ENCODE data around the gene PTX4.

Gene PTX4

DNA sequence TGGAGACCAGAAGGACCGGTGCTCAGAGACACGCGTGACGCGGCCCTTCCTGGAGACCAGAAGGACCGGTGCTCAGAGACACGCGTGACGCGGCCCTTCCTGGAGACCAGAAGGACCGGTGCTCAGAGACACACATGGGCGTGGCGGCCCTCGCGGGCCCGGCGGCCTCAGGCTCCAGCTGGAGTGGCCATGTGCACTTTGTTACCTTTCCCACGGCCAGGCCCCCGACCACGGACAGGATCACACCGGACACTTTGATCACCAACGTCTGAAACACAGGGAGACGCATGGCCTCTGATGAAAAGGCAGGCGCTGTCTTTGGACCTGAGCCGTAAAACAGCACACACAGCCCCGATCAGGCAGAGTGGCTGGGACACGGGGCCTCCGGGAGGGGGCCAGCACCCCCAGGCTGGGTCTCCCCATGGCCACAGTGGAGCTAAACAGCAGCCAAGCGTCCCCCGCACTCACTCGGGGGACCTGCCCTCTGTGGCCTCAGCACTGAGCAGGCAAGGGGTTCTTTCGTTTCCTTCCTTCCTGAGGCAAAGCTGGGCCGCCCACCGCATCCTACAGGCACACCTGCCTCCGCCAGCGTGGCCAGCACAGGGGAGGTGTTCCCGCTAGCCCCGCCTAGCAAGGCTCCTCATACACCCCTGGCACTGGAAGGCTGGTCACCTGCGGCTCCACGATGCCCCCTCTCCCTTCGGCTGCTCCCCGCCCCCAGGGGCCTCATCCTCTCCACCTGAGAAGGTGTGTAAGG is 31.1 kb downstream of the PTX4 start:
- no peak for DNase-seq

- no peak for DNase-seq
Observed at GRCh38 chr16:1456951-1457350, 31.8 kb downstream of the PTX4 start.

DNA sequence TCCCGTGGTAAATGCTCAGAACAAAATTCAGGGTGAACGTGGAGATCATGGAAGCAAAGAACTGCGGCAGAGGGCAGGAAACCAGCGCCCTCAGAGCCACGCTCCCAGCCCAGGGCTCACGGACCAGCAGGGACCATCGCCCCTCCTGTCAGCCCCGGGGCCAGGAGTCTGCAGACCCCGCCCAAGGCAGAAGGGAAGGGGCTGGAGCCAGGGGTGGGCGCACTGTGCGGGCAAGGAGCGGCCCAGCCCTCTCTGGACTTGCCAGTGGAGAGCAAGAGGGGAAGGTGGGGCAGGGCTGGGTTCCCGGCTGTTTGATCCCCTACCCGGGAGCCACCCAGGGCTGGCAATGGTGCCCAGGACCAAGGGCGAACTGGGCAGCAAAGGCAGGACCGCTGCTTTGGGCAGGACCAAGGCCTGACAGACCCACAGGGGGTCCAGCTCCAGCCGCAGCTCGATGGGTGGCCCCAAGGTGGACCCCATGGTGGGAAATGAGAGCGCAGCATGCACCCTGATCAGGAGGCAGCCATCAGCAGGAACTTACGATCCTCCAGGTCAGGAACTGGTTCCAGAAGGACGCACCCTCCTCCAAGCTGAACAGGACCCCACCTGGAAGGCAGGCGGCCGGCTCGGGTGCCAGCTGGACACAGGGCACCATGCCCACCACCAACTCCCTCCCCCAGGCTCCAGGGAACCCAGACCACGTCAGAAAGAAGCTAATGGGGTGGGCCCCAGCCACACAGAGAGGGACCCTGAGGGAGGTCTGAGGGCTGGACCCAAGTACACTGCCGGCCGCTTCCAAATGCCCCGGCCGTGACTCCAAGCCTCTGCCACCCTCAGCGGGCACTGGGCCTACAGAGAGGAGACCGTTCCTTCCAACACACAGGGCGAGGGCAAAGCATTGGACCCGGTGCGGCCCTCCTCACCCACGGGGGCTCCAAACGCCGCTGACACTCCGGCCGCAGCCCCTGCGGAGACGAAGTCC is 33.3 kb downstream of the PTX4 start:
- DNase-seq, result no peak

DNA sequence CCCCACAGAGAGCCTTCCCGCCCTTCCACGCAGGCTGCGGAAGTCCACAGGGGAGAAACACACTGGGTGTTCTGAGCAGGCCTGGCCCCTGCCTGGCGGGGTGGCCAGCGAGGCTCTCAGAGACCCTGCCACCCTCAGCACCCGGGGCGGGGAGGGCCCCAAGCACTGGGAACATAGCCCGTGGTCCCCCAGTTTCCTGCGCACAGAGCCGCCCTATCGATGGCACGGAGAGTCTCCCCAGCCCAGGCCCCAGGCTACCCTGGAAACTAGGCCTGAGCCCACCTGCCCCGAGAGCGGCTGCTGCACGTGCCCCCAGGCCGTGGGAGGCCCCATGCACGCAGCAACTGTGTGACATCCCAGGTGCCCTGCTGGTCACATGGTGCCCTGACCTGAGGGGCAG is 34.2 kb downstream of the PTX4 start:
- no peak for DNase-seq

DNA sequence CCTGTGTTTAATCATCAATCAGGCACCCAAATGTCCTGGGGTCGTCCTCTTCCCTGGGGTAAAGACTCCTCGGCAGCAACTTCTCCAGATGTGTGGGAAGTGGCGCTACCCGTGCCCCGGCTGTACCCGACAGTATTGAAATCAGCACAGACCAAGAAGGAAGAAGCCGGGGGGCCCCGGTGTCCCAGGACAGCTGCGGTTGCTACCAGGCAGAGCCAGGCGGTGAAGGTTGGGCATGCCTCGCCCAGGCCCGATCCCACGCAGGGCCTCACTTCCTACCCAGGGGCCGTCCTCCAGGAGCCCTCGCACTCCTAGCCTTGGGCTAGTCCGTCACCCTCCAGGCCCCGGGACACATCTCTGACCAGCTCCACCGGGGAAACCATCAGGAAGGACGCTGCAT is 35.4 kb downstream of the PTX4 start:
- no peak for DNase-seq

- no peak for DNase-seq
Observed at GRCh38 chr16:1452530-1452929, 36.2 kb downstream of the PTX4 start.

DNA sequence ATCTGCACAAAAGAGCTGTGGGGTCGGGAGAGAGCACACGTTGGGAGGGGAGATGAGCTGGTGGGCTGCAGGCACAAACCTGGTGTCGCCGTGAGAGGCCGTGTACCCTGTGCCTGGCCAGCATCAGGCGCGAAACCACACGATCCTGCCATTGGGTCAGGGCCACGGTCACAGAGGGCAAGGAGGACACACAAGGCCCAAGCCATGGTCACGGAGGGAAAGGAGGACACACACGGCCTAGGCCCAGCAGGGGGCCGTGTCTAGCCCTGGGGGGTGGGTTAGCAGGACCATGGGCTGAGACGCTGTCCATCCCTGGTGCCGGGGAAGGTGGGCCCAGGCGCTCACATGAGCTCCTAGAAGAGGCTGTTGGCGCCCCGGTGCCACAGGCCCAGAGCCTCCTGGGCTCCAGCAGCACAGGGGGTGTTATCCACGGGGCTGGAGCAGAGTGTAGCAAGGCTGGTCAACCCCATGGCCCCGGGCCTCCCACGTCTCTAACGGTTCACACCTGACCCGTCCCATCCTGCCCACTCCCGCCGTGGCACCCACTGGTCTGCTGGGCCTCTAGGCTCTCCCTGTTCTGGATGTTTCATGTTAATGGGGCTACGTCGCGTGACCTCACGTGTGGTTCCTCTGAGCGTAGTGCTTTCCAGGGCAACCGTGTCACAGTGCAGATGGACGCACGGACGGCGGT is 36.9 kb downstream of the PTX4 start:
- DNase-seq, result no peak

- no peak for DNase-seq
Observed at GRCh38 chr16:1450841-1451240, 37.9 kb downstream of the PTX4 start.

- no peak for DNase-seq
Observed at GRCh38 chr16:1450218-1450617, 38.5 kb downstream of the PTX4 start.

DNA sequence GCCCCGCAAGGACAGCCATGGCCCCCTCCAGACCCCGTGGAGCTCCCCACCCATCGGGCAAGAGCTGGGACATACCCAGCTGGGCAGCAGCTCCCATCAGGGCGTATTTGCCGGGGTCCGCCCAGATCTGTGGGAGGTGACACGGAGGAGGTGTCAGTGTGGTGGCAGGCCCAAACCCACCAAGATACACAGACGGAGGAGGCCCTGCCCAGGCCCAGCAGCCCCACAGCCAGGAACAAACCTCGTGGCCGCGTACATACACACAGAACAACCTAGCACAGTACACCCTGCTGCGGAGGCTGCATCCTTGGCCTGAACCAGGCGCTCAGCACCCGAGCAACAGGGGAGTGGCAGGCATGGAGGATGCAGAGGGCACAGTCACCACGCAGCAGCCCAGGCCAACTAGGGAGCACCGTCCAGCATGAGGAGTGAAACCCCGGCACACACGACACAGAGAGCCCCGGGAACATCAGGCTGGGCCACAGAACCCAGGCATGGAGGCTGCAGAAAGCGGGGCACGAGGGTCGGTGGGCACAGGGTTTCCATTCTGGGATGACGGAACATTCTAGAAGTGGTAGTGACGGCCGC is 39.4 kb downstream of the PTX4 start:
- DNase-seq, result no peak

GRCh38 chr16:1448536-1449116 is 40.1 kb downstream of the PTX4 start:
- no peak for DNase-seq

DNA sequence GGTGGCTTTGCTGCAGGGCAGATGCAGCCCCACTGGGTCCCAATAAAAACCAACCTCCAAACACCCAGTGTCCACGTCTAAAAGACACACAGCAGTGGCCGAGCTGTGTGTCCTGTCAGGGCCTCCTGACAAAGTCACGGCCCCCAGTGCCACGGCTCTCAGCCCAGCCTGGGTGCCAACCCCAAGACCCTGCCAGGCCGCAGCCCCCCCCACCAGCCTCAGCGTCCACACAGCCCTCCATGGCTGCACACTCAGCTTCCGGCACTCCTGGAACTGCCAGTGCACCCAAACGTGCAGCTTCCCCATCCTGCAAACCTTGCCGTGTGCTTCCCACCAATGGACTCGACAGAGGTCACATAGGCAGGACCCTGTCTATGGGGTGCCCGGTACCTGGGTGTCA is 40.8 kb downstream of the PTX4 start:
- DNase-seq, result no peak

GRCh38 chr16:1446296-1447080 is 42.3 kb downstream of the PTX4 start:
- no peak for DNase-seq

DNA sequence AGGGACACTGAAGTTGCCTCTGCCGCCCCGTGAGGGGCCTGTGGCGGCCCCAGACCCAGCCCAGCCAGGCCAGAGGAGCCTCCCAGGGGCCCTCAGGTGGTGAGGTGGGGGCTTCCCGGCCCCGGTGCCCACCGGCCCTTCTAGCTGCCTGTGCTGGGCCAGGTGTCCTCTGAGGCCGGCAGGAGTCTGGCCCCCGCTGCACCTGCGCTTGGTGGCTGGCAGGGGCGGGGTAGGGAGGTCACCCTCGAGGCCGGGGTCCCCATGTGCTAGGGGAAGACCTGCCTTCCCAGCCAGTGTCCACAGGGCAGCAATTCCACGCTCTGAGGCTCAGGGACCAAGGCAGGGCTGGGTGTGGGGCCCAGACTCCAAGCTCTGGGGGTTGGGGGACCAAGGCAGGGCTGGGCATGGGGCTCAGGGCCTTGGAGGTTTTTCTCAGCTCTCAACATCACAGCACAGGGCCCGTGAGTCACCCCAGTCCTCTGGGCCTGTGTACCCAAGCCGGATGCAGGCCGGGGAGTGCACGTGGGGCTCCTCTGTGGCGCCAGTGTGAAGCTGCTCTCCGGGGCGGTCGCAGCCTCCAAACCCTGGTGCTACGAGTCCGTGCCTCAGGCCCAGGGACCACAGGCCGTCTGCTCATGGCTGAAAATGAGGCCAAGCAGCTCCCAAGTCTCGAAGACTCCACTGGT is 43.1 kb downstream of the PTX4 start:
- no peak for DNase-seq

GRCh38 chr16:1444730-1445517 is 43.8 kb downstream of the PTX4 start:
- no peak for DNase-seq

- DNase-seq, result no peak
Observed at GRCh38 chr16:1443980-1444729, 44.6 kb downstream of the PTX4 start, which contains the start of gene CCDC154. Gene CCDC154, minus strand, starts transcription at chr16:1444556. Its CDS starts 234 bp downstream, at chr16:1444322.

GRCh38 chr16:1443403-1443973 is 45.3 kb downstream of the PTX4 start:
- no peak for DNase-seq

- DNase-seq, result no peak
Observed at GRCh38 chr16:1442697-1443096, 46.0 kb downstream of the PTX4 start.

DNA sequence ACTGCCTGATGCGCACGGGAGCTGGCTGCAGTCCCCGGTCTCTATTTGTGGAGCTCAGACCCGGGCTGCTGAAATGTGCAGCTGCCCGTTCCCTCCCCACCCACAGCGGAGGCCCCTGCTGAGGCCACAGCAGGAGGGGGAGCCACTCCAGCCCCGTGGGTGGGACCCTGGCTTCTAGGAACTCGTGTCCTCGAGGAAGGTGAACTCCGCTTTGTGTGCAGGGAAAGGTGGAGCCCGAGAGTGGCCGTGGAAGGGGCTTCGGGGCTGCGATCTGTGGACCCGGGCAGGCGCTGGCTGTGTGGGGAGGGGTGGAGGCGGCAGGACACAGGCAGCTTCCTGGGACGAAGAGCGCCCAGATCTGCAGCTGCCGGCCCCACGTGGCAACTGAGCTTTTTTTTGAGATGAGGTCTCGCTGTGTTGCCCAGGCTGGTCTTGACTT is 47.3 kb downstream of the PTX4 start:
- no peak for DNase-seq
